ENCODE data around the gene PIEZO2.
A peak's percentile ranks its signal among the peaks of the same experiment; 100 is the strongest.
"Not testable (repeated sequence)": the region's sequence is repeated elsewhere in the genome, so short reads cannot be mapped to it uniquely, and the experiment has no call there.

Gene PIEZO2

GRCh38 chr18:11149441-11150270, at the start of gene PIEZO2:
Gene PIEZO2, minus strand, starts transcription at chr18:11149569. Its CDS starts 981 bp downstream, at chr18:11148588.
- no peak for DNase-seq

- no peak for DNase-seq
These were observed 34.3 kb upstream of the PIEZO2 start for GRCh38 chr18:11183637-11184036.

GRCh38 chr18:11181629-11182028, 32.3 kb upstream of the PIEZO2 start:
- not testable (repeated sequence) for DNase-seq

GRCh38 chr18:11179959-11180519, 30.7 kb upstream of the PIEZO2 start:
- no peak for DNase-seq

GRCh38 chr18:11178951-11179549, 29.7 kb upstream of the PIEZO2 start:
- DNase-seq: no peak

GRCh38 chr18:11177382-11177781, 28.0 kb upstream of the PIEZO2 start:
- no peak for DNase-seq

GRCh38 chr18:11176481-11176881, 27.1 kb upstream of the PIEZO2 start:
- no peak for DNase-seq

GRCh38 chr18:11175266-11175979, 26.1 kb upstream of the PIEZO2 start:
- no peak for DNase-seq

- not testable (repeated sequence) for DNase-seq
These were observed 24.8 kb upstream of the PIEZO2 start for GRCh38 chr18:11174179-11174578.

GRCh38 chr18:11167778-11168177, 18.4 kb upstream of the PIEZO2 start:
- no peak for DNase-seq

GRCh38 chr18:11165952-11166351, 16.6 kb upstream of the PIEZO2 start:
- no peak for DNase-seq

- no peak for DNase-seq
These were observed 15.8 kb upstream of the PIEZO2 start for GRCh38 chr18:11165138-11165537.

GRCh38 chr18:11163665-11164064, 14.3 kb upstream of the PIEZO2 start:
- no peak for DNase-seq

- no peak for DNase-seq
These were observed 13.5 kb upstream of the PIEZO2 start for GRCh38 chr18:11162889-11163288.

GRCh38 chr18:11162462-11162861, 13.1 kb upstream of the PIEZO2 start:
- DNase-seq: no peak

GRCh38 chr18:11160313-11160712, 10.9 kb upstream of the PIEZO2 start:
- DNase-seq: no peak

- DNase-seq: no peak
These were observed 10.5 kb upstream of the PIEZO2 start for GRCh38 chr18:11159844-11160243.

- DNase-seq: no peak
These were observed 7.6 kb upstream of the PIEZO2 start for GRCh38 chr18:11156978-11157377.

- no peak for DNase-seq
These were observed 5.8 kb upstream of the PIEZO2 start for GRCh38 chr18:11155034-11155759.

GRCh38 chr18:11154368-11154989, 5.1 kb upstream of the PIEZO2 start:
- DNase-seq: peak; percentile 6

GRCh38 chr18:11153097-11153496, 3.7 kb upstream of the PIEZO2 start:
- DNase-seq: no peak

- DNase-seq: no peak
These were observed 874 bp upstream of the PIEZO2 start for GRCh38 chr18:11150271-11150615.

All from NCI-H1436 (cell line).